GM18907 (cell line): ENCODE measurements around the gene FBXL16.
A peak's percentile ranks its signal among the peaks of the same experiment; 100 is the strongest.

Experiments used
- ATAC-seq: cut with Tn5 transposase; IDR thresholded peaks from one replicate; pipeline ENCODE4 v1.9.1; 2021; ENCODE audit warnings: mild to moderate bottlenecking, moderate library complexity; ENCODE audit not compliant: unreplicated experiment

FBXL16 gene

DNA sequence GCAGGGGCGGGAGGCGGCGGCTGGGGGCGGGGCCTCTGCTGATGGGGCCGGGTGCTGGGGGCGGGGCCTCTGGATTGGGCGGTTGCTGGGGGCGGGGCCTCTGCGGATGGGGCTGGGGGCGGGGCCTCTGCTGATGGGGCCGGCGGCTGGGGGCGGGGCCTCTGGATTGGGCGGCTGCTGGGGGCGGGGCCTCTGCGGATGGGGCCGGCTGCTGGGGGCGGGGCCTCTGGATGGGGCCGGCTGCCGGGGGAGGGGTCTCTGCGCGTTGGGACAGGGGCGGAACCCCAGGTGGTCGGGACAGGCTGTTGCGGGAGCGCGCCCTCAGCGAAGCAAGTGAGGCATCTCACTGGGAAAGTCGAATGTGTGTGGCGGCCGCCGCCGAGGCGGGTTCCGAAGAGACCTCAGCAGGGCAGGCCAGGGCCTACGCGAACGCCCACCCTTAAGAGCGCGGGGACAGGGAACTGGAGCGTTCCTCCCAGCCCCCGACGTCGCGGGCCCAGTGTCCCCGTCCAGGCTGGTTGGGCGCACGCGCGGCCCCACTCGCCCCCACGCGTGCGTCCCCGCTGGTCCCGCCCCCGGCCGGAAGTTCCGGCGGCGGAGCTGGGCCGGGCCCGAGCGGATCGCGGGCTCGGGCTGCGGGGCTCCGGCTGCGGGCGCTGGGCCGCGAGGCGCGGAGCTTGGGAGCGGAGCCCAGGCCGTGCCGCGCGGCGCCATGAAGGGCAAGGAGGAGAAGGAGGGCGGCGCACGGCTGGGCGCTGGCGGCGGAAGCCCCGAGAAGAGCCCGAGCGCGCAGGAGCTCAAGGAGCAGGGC lies 25.6 kb downstream of the FBXL16 start, which contains the start of gene STUB1:
Gene STUB1 (plus strand): TSS at position 597 of the 811 bp plus-strand sequence. CDS start 116 bp downstream, at position 713.
- peak; percentile 30 for ATAC-seq

DNA sequence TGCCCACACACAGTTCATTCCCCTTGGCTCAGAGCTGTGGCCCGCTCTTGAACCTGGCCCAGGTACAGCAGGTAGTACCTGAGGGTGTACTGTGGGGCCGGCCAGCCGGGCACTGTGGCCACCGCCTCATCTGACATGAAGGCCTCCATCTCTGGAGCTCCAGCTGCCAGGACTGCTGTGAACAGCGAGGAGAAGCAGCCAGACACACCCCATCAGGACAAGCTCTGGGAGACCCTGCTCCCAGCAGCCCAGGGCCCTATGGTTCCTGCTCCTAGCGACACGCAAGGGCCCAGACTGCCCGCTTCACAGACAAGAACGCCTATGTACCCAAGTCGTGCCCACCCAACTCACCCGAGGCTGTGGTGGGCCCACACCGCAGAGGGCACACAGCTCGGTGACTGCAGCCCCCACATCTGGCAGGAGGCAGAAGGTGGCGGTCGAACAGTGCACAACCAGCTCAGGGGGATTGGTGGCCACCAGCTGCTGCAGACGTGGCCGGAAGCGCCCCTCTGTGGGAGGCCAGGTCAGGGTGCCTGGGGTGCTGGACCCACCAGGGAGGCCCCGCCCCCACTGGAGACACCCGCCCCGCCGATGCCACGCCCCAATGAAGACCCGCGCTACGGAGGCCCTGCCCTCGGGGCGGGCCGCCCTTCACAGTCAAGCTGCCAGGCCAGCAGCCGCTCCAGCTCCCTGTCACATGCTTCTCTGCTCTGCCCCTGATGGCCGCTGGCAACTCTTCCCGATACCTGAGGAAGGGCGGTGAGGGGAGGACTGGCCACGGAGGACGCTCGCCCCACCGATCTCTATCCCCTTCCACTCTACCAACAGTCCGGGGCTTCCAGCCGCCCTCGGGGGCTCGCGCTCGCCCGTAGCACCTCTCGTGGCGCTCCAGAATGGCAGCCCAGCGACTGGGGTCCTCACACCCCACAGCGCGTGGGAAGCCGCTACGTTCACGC lies 26.5 kb downstream of the FBXL16 start:
- peak; percentile 13 for ATAC-seq

DNA sequence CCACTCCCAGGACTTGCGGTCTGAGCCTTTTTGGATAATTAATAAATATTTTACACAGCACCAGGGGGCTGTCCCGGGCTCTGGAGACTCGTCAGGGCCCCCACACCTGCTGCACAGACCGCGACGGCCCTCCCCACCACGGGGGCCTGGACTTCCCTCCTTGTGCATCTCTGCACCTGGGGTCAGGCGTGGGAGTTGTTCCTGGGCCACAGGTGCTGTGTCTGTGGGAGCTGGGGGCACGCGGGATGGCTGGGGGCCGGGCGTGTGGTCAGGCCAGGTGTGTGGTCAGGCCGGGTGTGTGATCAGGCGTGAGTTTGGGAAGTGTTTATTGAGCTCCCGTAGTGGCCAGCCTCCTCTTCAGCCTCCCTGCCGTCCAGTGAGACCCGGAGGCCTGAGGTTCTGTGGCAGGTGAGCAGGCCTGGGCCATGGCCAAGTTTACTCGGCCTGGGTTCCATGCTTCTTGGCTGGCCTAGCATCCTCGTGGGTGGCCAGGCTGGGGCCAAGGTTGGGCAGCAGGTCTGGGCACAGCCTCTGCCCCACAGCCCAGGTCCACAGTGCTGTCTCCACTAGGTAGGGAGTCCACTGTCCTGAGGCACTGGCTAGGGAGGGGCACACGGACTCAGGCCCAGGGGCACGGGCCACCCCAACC lies 27.3 kb downstream of the FBXL16 start:
- no peak for ATAC-seq

DNA sequence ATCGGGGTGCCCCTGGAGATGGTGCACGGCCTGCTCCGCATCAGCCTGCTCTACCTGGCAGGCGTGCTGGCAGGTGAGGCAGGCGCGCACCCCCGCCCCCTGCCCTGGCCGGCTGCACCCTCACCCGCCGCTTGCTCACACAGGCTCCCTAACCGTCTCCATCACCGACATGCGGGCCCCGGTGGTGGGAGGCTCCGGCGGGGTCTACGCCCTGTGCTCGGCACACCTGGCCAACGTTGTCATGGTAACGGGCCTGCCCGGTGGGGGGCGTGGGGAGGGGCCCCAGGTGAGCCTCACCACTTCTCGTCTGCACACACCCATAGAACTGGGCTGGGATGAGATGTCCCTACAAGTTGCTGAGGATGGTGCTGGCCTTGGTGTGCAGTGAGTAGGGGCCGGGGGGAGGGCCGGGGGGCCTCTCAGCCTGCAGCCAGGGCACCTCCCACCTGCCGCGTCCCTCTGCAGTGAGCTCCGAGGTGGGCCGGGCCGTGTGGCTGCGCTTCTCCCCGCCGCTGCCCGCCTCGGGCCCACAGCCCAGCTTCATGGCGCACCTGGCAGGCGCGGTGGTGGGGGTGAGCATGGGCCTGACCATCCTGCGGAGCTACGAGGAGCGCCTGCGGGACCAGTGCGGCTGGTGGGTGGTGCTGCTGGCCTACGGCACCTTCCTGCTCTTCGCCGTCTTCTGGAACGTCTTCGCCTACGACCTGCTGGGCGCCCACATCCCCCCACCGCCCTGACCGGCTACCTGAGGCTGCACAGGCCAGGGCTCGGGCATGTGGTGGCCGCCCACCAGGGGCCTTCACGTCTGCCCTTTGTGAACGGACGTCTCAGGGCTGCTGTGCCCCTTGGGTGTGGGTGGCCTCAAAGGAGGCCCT lies 28.0 kb downstream of the FBXL16 start:
- no peak for ATAC-seq

DNA sequence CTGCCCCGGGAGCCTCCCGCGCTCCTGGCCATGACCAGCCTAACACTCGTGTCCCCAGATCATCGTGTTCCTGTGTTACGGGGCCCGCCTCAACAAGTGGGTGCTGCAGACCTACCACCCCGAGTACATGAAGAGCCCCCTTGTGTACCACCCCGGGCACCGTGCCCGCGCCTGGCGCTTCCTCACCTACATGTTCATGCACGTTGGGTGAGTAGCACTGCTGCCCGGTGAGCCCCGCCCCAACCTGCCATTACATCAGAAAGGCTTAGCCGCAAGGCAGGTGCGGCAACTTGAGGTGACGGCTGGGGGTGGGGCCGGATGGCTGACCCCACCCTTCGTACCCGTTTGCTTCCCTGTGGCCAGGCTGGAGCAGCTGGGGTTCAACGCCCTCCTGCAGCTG lies 28.7 kb downstream of the FBXL16 start:
- no peak for ATAC-seq

DNA sequence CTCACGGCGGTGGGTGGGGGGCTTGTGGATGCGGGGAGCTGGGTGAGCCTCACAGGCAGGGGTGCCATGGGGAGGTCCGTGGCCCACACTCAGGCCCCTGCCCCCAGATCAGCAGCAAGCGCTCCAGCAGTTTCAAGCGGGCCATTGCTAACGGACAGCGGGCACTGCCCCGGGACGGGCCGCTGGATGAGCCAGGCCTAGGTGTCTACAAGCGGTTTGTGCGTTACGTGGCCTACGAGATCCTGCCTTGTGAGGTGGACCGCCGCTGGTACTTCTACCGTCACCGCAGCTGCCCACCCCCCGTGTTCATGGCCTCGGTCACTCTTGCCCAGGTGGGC lies 29.1 kb downstream of the FBXL16 start:
- no peak for ATAC-seq

DNA sequence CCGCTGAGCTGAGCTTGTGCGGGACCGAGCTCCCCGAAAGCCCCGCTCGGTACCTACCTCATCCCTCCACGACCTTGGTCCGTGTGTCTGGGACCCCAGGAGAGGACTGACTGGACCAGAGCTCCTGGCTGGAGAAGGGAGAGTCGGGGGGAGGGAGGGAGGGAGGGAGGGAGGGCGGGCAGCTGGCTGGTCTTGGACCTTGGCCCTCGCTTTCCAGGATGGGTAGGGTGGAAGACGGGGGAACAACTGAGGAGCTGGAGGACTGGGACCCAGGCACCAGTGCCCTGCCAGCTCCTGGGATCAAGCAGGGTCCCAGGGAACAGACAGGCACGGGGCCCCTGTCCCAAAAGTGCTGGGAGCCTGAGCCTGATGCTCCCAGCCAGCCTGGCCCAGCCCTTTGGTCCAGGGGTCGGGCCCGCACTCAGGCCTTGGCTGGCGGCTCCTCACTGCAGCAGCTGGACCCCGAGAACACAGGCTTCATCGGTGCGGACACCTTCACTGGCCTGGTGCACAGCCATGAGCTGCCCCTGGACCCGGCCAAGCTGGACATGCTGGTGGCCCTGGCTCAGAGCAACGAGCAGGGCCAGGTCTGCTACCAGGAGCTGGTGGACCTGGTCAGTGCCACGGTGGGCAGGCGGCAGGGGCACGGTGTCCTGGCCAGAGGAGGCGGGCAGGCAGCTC lies 29.6 kb downstream of the FBXL16 start:
- no peak for ATAC-seq

DNA sequence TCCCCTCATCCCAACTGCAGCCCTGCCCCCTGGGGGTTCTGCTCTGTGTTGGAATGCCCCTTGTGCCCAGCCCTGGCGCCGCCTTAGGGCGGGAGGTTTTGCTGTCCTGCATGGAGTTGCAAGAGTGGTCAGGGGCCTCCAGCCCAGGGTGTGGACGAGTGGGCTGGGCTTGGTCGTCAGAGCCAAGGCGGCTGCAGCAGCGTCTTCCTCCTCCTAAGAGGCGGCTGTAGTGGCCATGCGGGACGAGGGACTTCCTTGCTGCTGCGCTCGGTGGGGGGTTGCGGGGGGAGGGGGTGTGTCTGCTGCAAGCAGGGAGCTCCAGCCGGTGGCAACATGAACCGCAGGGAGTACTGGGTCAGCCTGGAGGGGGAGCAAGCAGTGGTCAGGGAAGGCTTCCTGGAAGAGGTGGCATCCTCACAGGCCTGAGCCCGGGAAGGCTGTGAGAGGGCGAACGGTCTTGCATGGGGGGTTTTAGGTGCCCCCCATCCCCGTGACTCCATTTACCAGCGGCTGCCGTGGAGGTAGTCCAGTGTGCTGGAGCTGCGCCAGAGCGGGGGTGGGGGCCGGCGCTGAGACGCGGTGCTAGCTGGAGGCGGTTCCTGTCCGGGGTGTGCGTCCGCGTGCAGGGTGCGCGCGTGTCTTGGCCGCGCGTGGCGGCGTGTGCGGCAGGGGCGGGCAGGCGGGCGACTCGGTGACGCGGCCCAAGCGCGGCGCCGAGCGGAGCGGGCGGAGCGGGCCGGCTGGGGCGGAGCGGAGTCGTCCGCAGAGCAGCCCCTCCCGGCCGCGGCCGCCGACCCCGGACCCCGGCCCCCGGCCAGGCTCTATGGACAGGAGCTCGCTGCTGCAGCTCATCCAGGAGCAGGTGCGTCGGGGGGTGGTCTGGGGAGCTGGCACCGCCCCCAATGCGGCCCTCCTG lies 30.4 kb downstream of the FBXL16 start, which contains the start of gene RHBDL1:
Gene RHBDL1 (plus strand): TSS at position 704 of the 916 bp plus-strand sequence. CDS start 120 bp downstream, at position 824.
- no peak for ATAC-seq

DNA sequence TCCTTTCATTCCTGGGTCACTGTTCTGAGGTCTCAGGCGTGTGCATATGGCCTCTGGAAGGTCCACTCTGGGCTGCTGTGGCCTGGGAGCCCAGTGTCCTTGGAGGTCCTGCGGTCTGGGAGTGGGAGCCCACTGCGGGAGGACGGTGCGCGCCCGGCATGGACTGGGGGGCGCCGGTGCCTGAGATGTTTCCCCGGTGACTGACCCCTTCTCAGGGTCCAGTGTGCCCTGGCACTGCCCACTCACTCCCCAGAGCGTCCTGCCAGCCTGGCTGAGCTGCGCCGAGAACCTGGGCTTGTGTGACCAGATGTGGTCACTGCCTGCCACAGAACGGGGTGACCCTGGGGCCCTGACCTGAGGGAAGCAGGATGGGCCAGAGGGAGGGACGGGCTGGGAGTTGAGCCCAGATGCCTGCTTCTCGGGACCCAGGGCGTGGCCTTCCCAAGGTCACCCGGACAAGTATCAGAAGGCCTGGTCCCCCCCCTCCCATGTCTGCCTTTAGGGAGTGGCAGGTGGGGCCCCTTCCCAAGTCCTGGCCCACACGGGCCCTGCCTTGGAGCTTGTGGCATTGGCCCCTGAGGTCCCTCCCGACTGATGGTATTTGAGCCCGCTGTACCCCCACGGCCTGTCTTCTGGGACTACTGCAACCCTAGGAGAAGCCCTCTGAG lies 31.3 kb downstream of the FBXL16 start:
- ATAC-seq: no peak

DNA sequence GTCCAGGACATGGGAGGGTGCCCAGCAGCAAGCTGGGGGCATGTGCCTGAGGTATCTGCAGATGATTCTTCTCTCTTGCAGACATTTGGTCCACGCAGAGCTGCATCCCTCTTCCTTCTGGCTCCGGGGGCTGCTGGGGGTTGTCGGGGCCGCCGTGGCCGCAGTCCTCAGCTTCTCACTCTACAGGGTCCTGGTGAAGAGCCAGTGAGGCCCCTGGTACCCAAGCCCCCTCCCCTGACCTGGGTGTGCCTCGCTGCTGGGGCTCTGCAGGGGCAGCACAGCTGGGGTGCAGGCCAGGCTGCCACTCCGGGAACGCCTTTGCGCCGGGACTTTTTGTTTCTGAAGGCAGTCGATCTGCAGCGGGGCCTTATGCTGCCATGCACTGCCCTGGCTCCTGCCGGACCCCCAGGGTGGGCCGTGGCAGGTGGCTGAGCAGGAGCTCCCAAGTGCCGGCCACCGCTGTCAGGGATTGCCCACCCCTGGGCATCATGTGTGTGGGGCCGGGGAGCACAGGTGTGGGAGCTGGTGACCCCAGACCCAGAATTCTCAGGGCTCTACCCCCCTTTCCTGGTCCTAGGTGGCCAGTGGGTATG lies 32.1 kb downstream of the FBXL16 start:
- ATAC-seq: no peak

DNA sequence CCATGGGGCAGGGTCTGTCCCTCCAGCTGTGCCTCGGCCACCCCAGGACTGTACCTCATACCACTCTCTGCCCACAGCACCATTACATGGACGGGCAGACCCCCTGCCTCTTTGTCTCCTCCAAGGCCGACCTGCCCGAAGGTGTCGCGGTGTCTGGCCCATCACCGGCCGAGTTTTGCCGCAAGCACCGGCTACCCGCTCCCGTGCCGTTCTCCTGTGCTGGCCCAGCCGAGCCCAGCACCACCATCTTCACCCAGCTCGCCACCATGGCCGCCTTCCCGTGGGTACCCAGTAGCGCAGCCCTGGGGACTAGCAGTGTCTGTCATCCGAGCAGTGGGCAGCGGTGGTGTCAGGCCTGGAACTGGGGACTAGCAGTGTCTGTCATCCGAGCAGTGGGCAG lies 32.8 kb downstream of the FBXL16 start:
- no peak for ATAC-seq

DNA sequence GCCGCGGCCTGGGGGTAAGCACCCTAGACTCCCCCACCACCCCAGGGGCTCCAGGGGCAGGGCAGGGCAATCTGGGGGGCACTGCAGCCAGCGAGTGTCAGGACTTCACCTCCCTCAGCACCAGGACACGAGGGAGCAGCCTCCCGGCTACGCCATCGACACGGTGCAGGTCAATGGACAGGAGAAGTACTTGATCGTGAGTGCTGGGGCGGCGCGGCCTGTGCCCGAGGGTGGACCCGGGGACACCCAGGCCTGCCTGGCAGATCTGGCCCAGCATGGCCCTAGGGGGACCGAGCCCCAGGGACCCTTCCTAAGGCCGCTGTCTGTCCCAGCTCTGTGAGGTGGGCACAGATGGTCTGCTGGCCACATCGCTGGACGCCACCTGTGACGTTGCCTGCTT lies 33.2 kb downstream of the FBXL16 start:
- ATAC-seq: no peak

DNA sequence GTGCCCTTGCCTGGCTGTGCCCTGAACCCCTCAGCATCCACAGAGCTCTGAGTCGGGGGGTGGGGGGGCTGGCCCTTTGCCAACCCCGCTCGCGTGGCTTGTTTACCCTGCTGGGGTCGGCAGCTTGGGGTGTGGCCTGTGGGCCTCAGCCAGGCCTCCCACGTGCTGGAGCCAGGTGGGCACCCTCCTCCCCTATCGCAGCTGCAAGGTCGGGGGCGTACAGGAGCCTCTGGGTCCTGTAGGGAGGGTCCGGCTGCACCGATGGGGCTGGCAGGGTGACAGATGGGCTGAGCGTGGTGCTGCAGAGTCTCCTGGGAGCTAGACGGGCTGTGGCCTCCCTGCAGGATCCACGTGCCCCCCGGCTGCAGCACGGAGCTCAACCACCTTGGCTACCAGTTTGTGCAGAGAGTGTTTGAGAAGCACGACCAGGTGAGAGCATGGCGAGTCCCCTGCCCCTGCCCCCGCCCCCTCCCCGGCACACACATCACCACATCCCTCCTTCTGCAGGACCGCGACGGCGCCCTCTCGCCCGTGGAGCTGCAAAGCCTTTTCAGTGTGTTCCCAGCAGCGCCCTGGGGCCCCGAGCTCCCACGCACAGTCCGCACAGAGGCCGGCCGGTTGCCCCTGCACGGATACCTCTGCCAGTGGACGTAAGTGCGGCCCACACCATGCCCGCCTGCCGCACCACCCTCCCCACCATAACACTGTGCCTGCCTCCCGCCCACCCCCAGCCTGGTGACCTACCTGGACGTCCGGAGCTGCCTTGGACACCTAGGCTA lies 34.1 kb downstream of the FBXL16 start:
- ATAC-seq: no peak

DNA sequence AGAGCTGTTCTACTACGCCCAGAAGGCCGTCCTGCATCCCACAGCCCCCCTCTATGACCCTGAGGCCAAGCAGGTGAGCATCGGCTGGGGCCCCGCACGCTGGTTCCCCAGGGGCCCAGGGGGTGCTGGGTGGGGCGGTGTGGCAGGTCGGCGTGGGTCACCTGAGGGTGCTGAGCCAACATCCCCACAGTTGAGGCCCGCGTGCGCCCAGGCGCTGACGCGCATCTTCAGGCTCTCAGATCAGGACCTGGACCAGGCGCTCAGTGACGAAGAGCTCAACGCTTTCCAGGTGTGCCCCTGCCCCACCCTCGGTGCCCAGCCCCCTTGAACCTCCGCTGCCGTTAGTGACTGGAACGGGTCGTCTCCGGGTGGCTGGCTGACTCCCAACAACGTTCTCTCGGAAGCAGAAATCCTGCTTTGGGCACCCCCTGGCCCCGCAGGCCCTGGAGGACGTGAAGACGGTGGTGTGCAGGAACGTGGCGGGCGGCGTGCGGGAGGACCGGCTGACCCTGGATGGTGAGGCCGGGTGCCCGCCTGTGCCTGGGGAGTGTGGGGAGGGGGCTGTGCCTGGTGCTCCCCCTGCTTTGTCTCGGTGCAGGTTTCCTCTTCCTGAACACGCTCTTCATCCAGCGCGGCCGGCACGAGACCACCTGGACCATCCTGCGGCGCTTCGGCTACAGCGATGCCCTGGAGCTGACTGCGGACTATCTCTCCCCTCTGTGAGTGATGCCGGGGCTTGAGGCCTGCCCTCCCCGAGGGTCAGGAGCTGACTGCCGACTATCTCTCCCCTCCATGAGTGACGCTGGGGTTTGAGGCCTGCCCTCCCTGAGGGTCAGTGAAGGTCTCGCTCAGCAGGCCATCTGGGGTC lies 34.9 kb downstream of the FBXL16 start:
- ATAC-seq: no peak

DNA sequence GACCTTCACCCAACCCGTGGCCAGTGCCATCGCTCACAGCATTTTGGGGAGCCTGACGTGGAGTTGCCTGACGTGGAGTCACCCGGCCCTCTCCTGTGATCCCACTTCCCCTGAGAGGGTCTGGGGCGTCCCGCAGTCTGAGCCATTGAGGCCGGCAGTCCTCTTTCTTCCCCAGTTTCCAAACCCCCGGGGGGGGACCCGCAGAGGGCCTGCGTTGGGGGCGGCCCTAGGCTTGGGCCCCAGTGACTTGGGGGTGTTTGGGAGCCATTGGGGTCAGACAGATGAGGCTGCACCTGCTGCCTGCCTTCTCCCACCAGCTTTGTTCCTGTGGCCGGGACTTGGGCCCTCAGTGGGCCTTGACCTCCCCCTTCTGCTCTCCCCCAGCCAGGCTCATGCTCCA lies 35.9 kb downstream of the FBXL16 start:
- ATAC-seq: no peak
